ENCODE measurements around the gene ARSK. TPM values are rescaled to one million over a fixed set of nuclear protein-coding genes. Genes with fewer than 3 reads are reported as not detected.

ARSK gene
- total RNA-seq, 1 experiment from 2014 or later = 13.7 TPM

- in situ Hi-C loops (cut with HindIII; ENCODE audit: low pct_unique_long_range_greater_than_20kb, low sequenced_read_pairs) (no loop called here), intact Hi-C loops (cut with micrococcal nuclease; ENCODE audit: unreplicated experiment) (no loop called here)
- H3K9me3 ChIP-seq (ENCODE audit: control insufficient read depth, insufficient read depth, low read depth, low read length) = no peaks in the 10 kb centered on the region
- H3K27ac ChIP-seq (ENCODE audit: low read length) = no peak overlapping the region
- DNase-seq (ENCODE audit: low read depth, low spot score) (no peak), ATAC-seq (no peak)
- peaks cover 7% of the 10 kb centered on the region; the same call in 1 of the 2 replicates for H3K4me1 ChIP-seq (ENCODE audit: control insufficient read depth, insufficient read depth, low read length)
- no TSS peak for BruUV-seq (replicated peaks)
- ChIA-PET POLR2A (no interaction called here), CTCF (no interaction called here)
- H3K36me3 ChIP-seq (ENCODE audit: control insufficient read depth, insufficient read depth, low read length) = no peaks in the 10 kb centered on the region
- TF ChIP-seq POLR2AphosphoS5 (IDR thresholded peaks at IDR 0.05; ENCODE audit: low read depth, low read length) (no peak), TCF7L2 (IDR thresholded peaks at IDR 0.05; ENCODE audit: low read depth, low read length) (no peak), SIN3A (IDR thresholded peaks at IDR 0.05; ENCODE audit: borderline replicate concordance, insufficient read depth, low read depth, low read length) (no peak), REST (IDR thresholded peaks at IDR 0.05; ENCODE audit: insufficient read depth in 1 of 2, low read depth in 2 of 2, low read length in 1 of 2) (no peak)
- TF ChIP-seq, protein P1, sequence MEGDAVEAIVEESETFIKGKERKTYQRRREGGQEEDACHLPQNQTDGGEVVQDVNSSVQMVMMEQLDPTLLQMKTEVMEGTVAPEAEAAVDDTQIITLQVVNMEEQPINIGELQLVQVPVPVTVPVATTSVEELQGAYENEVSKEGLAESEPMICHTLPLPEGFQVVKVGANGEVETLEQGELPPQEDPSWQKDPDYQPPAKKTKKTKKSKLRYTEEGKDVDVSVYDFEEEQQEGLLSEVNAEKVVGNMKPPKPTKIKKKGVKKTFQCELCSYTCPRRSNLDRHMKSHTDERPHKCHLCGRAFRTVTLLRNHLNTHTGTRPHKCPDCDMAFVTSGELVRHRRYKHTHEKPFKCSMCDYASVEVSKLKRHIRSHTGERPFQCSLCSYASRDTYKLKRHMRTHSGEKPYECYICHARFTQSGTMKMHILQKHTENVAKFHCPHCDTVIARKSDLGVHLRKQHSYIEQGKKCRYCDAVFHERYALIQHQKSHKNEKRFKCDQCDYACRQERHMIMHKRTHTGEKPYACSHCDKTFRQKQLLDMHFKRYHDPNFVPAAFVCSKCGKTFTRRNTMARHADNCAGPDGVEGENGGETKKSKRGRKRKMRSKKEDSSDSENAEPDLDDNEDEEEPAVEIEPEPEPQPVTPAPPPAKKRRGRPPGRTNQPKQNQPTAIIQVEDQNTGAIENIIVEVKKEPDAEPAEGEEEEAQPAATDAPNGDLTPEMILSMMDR (IDR thresholded peaks at IDR 0.05) = no peak
- no peaks in the 10 kb centered on the region for H3K27me3 ChIP-seq (ENCODE audit: control insufficient read depth, insufficient read depth, low read length)
- no peak overlapping the region for H3K4me3 ChIP-seq (ENCODE audit: low read depth in 2 of 2, low read length in 2 of 2)
Observed at GRCh38 chr5:95626701-95627100, 71.8 kb downstream of the ARSK start.

DNA sequence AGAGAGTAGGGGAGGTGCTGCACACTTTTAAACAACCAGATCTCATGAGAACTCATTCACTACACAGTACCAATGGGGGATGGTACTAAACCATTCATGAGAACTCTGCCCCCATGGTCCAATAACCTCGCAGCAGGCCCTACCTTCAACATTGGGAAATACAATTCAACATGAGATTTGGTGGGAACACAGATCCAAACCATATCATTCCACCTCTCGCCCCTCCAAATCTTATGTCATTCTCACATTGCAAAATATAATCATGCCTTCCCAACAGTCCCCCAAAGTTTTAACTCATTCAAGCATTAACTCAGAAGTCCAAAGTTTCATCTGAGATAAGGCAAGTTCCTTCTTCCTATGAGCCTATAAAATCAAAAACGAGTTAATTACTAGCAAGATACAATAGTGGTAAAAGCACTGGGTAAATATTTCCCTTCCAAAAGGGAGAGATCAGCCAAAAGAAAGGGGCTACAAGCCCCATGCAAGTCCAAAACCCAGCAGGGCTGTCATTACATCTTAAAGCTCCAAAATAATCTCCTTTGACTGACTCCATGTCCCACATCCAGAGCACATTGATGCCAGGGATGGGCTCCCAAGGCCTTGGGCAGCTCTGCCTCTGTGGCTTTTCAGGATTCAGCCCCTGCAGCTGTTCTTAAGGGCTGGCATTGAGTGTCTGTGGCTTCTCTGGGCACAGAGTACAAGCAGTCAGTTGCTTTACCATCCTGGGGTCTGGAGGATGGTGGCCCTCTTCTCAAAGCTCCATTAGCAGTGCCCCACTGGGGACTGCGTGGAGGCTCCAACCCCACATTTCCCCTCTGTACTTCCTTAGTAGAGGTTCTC lies 73.3 kb downstream of the ARSK start:
- intact Hi-C loops (cut with micrococcal nuclease; ENCODE audit: unreplicated experiment) = no loop called here
- CTCF ChIA-PET = no interaction called here
- H3K36me3 ChIP-seq (ENCODE audit: control insufficient read depth, insufficient read depth, low read length) = no peaks in the 10 kb centered on the region

More for the DNA sequence above, 73.3 kb downstream of the ARSK start:
- BruUV-seq (replicated peaks) = no TSS peak
- H3K27ac ChIP-seq (ENCODE audit: low read length) = no peak overlapping the region
- TF ChIP-seq REST (IDR thresholded peaks at IDR 0.05; ENCODE audit: insufficient read depth in 1 of 2, low read depth in 2 of 2, low read length in 1 of 2) (no peak), SIN3A (IDR thresholded peaks at IDR 0.05; ENCODE audit: borderline replicate concordance, insufficient read depth, low read depth, low read length) (no peak), TCF7L2 (IDR thresholded peaks at IDR 0.05; ENCODE audit: low read depth, low read length) (no peak), POLR2AphosphoS5 (IDR thresholded peaks at IDR 0.05; ENCODE audit: low read depth, low read length) (no peak)
- TF ChIP-seq, protein P1 (IDR thresholded peaks at IDR 0.05) = no peak
- ATAC-seq (no peak), DNase-seq (ENCODE audit: low read depth, low spot score) (no peak)
- no peaks in the 10 kb centered on the region for H3K27me3 ChIP-seq (ENCODE audit: control insufficient read depth, insufficient read depth, low read length)
- in situ Hi-C loops (cut with HindIII; ENCODE audit: low pct_unique_long_range_greater_than_20kb, low sequenced_read_pairs) = no loop called here
- POLR2A ChIA-PET = no interaction called here
- 0 out of 2 replicates have a peak, but pooled peaks cover 4% of the 10 kb centered on the region for H3K4me1 ChIP-seq (ENCODE audit: control insufficient read depth, insufficient read depth, low read length)
- no peak overlapping the region for H3K4me3 ChIP-seq (ENCODE audit: low read depth in 2 of 2, low read length in 2 of 2)
- no peaks in the 10 kb centered on the region for H3K9me3 ChIP-seq (ENCODE audit: control insufficient read depth, insufficient read depth, low read depth, low read length)

Measured in Panc1 (cell line).